Neural progenitor cell (in vitro differentiated cells): ENCODE results near the gene HERC3. TPM values are rescaled to one million over a fixed set of nuclear protein-coding genes. Genes with fewer than 3 reads are reported as not detected.

ENCODE experiments used
- DNase-seq: peaks from one replicate; pipeline ENCODE4 v3.0.0-alpha.2; 2016; ENCODE audit warnings: low spot score
- H2AFZ ChIP-seq: fragments of 200-600 bp; sonication (generic); replicated peaks from 2 replicates; pipeline ENCODE4 v1.6.1; 2016; ENCODE audit warnings: antibody characterized with exemption
- H3F3A ChIP-seq: fragments of 200-600 bp; sonication (generic); 2 replicates; pipeline ENCODE4 v1.6.1; 2016; ENCODE audit warnings: antibody characterized with exemption, low read depth
- H3K27ac ChIP-seq: fragments of 200-600 bp; sonication (generic); 2 replicates; pipeline ENCODE4 v1.5.1; 2016; ENCODE audit warnings: mild to moderate bottlenecking
- H3K27me3 ChIP-seq: fragments of 200-600 bp; sonication (generic); 2 replicates; pipeline ENCODE4 v1.6.1; 2016; ENCODE audit warnings: mild to moderate bottlenecking, moderate library complexity
- H3K36me3 ChIP-seq: fragments of 200-600 bp; sonication (generic); 2 replicates; pipeline ENCODE4 v1.5.1; 2016
- H3K4me1 ChIP-seq: fragments of 200-600 bp; sonication (generic); 2 replicates; pipeline ENCODE4 v1.6.1; 2016; ENCODE audit warnings: mixed run types
- H3K4me2 ChIP-seq: fragments of 200-600 bp; sonication (generic); 2 replicates; pipeline ENCODE4 v1.6.1; 2016
- H3K4me3 ChIP-seq: fragments of 200-600 bp; sonication (generic); 2 replicates; pipeline ENCODE4 v1.5.1; 2016
- H3K79me2 ChIP-seq: fragments of 200-600 bp; sonication (generic); 2 replicates; pipeline ENCODE4 v1.6.1; 2016; ENCODE audit warnings: low read depth
- H3K9ac ChIP-seq: fragments of 200-600 bp; sonication (generic); 2 replicates; pipeline ENCODE4 v1.6.1; 2016
- H3K9me3 ChIP-seq: fragments of 200-600 bp; sonication (generic); 2 replicates; pipeline ENCODE4 v1.5.1; 2016; ENCODE audit warnings: low read depth
- H4K20me1 ChIP-seq: fragments of 200-600 bp; sonication (generic); 2 replicates; pipeline ENCODE4 v1.6.1; 2016; ENCODE audit warnings: low read depth
- H3K27ac Mint-ChIP-seq: 3 replicates; pipeline ENCODE4 v1.8.0; 2021; ENCODE audit warnings: mixed read lengths
- H3K27me3 Mint-ChIP-seq: 2 replicates; pipeline ENCODE4 v1.8.0; 2022; ENCODE audit warnings: low read depth, mild to moderate bottlenecking, inconsistent platforms, moderate library complexity, mixed read lengths; ENCODE audit not compliant: insufficient read depth
- H3K36me3 Mint-ChIP-seq: 3 replicates; pipeline ENCODE4 v1.8.0; 2021; ENCODE audit warnings: mixed read lengths
- H3K4me1 Mint-ChIP-seq: 3 replicates; pipeline ENCODE4 v1.8.0; 2021; ENCODE audit warnings: mixed read lengths
- H3K4me3 Mint-ChIP-seq: 3 replicates; pipeline ENCODE4 v1.8.0; 2021; ENCODE audit warnings: mild to moderate bottlenecking, moderate library complexity, mixed read lengths
- H3K9me3 Mint-ChIP-seq: 3 replicates; pipeline ENCODE4 v1.8.0; 2020; ENCODE audit warnings: mixed read lengths
- EZH2 ChIP-seq: fragments of 200-600 bp; sonication (generic); IDR thresholded peaks from 2 replicates; pipeline ENCODE4 v1.6.1; 2017; ENCODE audit warnings: antibody characterized with exemption, mild to moderate bottlenecking, moderate library complexity
- EZH2phosphoT487 ChIP-seq: fragments of 200-600 bp; sonication (generic); IDR thresholded peaks from 2 replicates; pipeline ENCODE4 v1.6.1; 2017; ENCODE audit warnings: antibody characterized with exemption
- total RNA-seq: library from RNA; depleted of rRNA; stranded (reverse); fragments of >200 nt; gene quantifications from 2 replicates; pipeline ENCODE4 v1.2.3, GENCODE V29; 2015; ENCODE audit warnings: low replicate concordance
- TF ChIP-seq, protein P1 (sequence below): fragments of 200-600 bp; sonication (generic); IDR thresholded peaks from 2 replicates; pipeline ENCODE4 v1.5.1; 2017; ENCODE audit warnings: antibody characterized with exemption, mild to moderate bottlenecking

Gene HERC3
- total RNA-seq, 1 donor from 2014 or later: 4.1 TPM

DNA sequence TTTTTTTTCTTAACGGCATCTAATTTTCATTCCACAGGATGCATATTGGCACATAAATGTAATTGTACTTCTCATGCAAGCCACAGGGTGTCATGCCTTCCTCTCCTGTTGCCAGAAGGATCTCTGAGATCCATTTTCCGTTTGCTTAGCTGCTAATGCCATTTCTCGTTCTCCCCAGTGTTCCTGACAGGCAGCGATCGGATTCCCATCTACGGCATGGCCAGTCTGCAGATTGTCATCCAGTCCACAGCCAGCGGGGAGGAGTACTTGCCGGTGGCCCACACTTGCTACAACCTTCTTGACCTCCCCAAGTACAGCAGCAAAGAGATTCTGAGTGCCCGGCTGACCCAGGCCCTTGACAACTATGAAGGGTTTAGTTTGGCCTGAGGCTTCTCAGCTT lies 114.3 kb downstream of the HERC3 start:
- peak; percentile 45 for DNase-seq
- Histone ChIP-seq H3K4me3 (no peak overlapping the region), H3F3A (no peaks in the 10 kb centered on the region), H2AFZ (peak overlapping the region; percentile 95), H3K4me1 (no peaks in the 10 kb centered on the region), H3K9me3 (no peaks in the 10 kb centered on the region), H3K36me3 (no peaks in the 10 kb centered on the region), H3K27me3 (no peaks in the 10 kb centered on the region), H3K79me2 (no peaks in the 10 kb centered on the region), H3K4me2 (no peak overlapping the region), H4K20me1 (no peaks in the 10 kb centered on the region), H3K9ac (no peak overlapping the region), H3K27ac (no peak overlapping the region)
- Mint-ChIP-seq H3K36me3 (no peaks in the 10 kb centered on the region), H3K27me3 (no peaks in the 10 kb centered on the region), H3K27ac (peak overlapping the region; percentile 75), H3K9me3 (no peaks in the 10 kb centered on the region), H3K4me1 (peaks cover 4% of the 10 kb centered on the region), H3K4me3 (no peak overlapping the region)
- TF ChIP-seq, protein P1, sequence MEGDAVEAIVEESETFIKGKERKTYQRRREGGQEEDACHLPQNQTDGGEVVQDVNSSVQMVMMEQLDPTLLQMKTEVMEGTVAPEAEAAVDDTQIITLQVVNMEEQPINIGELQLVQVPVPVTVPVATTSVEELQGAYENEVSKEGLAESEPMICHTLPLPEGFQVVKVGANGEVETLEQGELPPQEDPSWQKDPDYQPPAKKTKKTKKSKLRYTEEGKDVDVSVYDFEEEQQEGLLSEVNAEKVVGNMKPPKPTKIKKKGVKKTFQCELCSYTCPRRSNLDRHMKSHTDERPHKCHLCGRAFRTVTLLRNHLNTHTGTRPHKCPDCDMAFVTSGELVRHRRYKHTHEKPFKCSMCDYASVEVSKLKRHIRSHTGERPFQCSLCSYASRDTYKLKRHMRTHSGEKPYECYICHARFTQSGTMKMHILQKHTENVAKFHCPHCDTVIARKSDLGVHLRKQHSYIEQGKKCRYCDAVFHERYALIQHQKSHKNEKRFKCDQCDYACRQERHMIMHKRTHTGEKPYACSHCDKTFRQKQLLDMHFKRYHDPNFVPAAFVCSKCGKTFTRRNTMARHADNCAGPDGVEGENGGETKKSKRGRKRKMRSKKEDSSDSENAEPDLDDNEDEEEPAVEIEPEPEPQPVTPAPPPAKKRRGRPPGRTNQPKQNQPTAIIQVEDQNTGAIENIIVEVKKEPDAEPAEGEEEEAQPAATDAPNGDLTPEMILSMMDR: peak; percentile 56
- TF ChIP-seq EZH2phosphoT487: no peak

DNA sequence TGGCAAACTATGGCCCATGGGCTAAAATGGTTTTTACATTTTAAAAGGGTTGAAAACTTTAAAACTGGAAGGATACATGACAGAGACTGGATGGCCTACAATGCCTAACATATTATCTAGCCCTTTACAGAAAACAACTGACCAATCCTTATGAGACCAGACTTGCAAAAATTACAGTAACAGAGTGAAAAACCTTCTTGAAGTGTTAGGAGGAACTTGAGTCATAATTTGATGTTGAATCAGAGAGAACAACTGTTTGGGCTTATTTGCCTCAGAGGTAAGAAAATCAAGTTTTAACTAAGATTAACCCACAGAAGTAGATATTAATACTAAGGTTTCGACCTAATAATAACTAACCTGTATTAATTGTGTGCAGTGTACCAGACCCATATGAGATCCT lies 117.7 kb downstream of the HERC3 start:
- Mint-ChIP-seq H3K27ac (no peak overlapping the region), H3K36me3 (peaks cover 2% of the 10 kb centered on the region), H3K9me3 (no peaks in the 10 kb centered on the region), H3K4me3 (no peak overlapping the region), H3K27me3 (no peaks in the 10 kb centered on the region), H3K4me1 (peaks cover 4% of the 10 kb centered on the region)
- Histone ChIP-seq H3K4me3 (no peak overlapping the region), H4K20me1 (no peaks in the 10 kb centered on the region), H3K4me2 (no peak overlapping the region), H3K27me3 (no peaks in the 10 kb centered on the region), H3K4me1 (no peaks in the 10 kb centered on the region), H3K9ac (no peak overlapping the region), H3K36me3 (no peaks in the 10 kb centered on the region), H2AFZ (no peak overlapping the region), H3K27ac (no peak overlapping the region), H3F3A (no peaks in the 10 kb centered on the region), H3K79me2 (no peaks in the 10 kb centered on the region), H3K9me3 (no peaks in the 10 kb centered on the region)
- TF ChIP-seq EZH2 (no peak), EZH2phosphoT487 (no peak)
- TF ChIP-seq, protein P1: no peak
- no peak for DNase-seq

DNA sequence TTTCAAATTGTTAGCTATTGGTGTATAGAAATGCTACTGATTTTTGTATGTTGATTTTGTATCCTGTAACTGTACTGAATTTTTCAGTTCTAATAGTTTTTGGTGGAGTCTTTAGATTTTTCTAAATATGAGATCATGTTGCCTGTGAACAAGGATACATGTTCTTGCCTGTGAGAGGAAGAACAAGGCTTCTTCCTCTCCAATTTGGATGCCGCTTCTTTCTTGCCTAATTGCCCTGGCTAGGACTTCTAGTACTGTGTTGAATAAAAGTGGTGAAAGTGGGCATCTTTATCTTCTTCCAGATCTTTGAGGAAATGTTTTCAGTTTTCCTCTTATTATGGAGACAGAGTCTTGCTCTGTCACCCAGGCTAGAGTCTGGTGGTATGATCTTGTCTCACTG lies 121.5 kb downstream of the HERC3 start:
- Histone ChIP-seq H3K4me2 (no peak overlapping the region), H3K27ac (no peak overlapping the region), H3K9ac (no peak overlapping the region), H2AFZ (no peak overlapping the region), H3F3A (no peaks in the 10 kb centered on the region), H3K36me3 (no peaks in the 10 kb centered on the region), H3K4me3 (no peak overlapping the region), H3K79me2 (no peaks in the 10 kb centered on the region), H4K20me1 (no peaks in the 10 kb centered on the region), H3K27me3 (no peaks in the 10 kb centered on the region), H3K4me1 (no peaks in the 10 kb centered on the region), H3K9me3 (peaks cover 11% of the 10 kb centered on the region)
- TF ChIP-seq EZH2phosphoT487 (no peak), EZH2 (no peak)
- TF ChIP-seq, protein P1: no peak
- DNase-seq: no peak
- Mint-ChIP-seq H3K27ac (no peak overlapping the region), H3K36me3 (peaks cover 20% of the 10 kb centered on the region), H3K4me1 (no peaks in the 10 kb centered on the region), H3K9me3 (peaks cover 21% of the 10 kb centered on the region), H3K27me3 (peaks cover 2% of the 10 kb centered on the region), H3K4me3 (no peak overlapping the region)
